Stimulated activated CD4-positive, alpha-beta T cell treated with anti-CD3 and anti-CD28 coated beads, Interleukin-4, amount 100 ng/mL, for 1 hour (primary cell): ENCODE measurements around the gene EEF1AKMT2.
"Not testable (repeated sequence)": the region's sequence is repeated elsewhere in the genome, so short reads cannot be mapped to it uniquely, and the experiment has no call there.

Experiments
- DNase-seq: peaks from one replicate; pipeline ENCODE4 v3.0.0-alpha.2; 2020

The EEF1AKMT2 gene

GRCh38 chr10:124754227-124754626 lies 37.5 kb downstream of the EEF1AKMT2 start:
- no peak for DNase-seq

GRCh38 chr10:124748953-124749645 lies 42.6 kb downstream of the EEF1AKMT2 start:
- no peak for DNase-seq

GRCh38 chr10:124748166-124748565 lies 43.5 kb downstream of the EEF1AKMT2 start:
- DNase-seq, result no peak

- no peak for DNase-seq
These were observed 43.9 kb downstream of the EEF1AKMT2 start for GRCh38 chr10:124747745-124748144.

- no peak for DNase-seq
These were observed 44.7 kb downstream of the EEF1AKMT2 start for GRCh38 chr10:124746992-124747391.

- DNase-seq, result not testable (repeated sequence)
These were observed 45.2 kb downstream of the EEF1AKMT2 start for GRCh38 chr10:124746447-124746846.

GRCh38 chr10:124745673-124746072 lies 46.0 kb downstream of the EEF1AKMT2 start:
- no peak for DNase-seq

GRCh38 chr10:124745252-124745651 lies 46.4 kb downstream of the EEF1AKMT2 start:
- no peak for DNase-seq

- peak; percentile 84 for DNase-seq
These were observed 47.3 kb downstream of the EEF1AKMT2 start, which contains the start of gene FAM53B for GRCh38 chr10:124744102-124745050. FAM53B (minus strand) TSS chr10:124744378; CDS start chr10:124706713, 37,665 bp downstream.

- DNase-seq, result peak; percentile 42
These were observed 48.2 kb downstream of the EEF1AKMT2 start for GRCh38 chr10:124743191-124744101.

GRCh38 chr10:124742413-124743190 lies 49.1 kb downstream of the EEF1AKMT2 start:
- DNase-seq, result no peak

GRCh38 chr10:124741922-124742412 lies 49.7 kb downstream of the EEF1AKMT2 start:
- DNase-seq, result peak; percentile 46

- DNase-seq, result peak; percentile 81
These were observed 50.3 kb downstream of the EEF1AKMT2 start for GRCh38 chr10:124741281-124741921.

GRCh38 chr10:124740369-124741280 lies 51.1 kb downstream of the EEF1AKMT2 start:
- no peak for DNase-seq

GRCh38 chr10:124739986-124740368 lies 51.7 kb downstream of the EEF1AKMT2 start:
- DNase-seq, result no peak

- DNase-seq, result no peak
These were observed 52.4 kb downstream of the EEF1AKMT2 start for GRCh38 chr10:124739119-124739921.

- DNase-seq, result no peak
These were observed 53.2 kb downstream of the EEF1AKMT2 start for GRCh38 chr10:124738441-124738840.

- no peak for DNase-seq
These were observed 54.0 kb downstream of the EEF1AKMT2 start for GRCh38 chr10:124737708-124738107.

- DNase-seq, result no peak
These were observed 54.5 kb downstream of the EEF1AKMT2 start for GRCh38 chr10:124737221-124737620.
